HG03103 (cell line): Measurements from ENCODE around the gene PHC2.
"Not testable (repeated sequence)": the region's sequence is repeated elsewhere in the genome, so short reads cannot be mapped to it uniquely, and the experiment has no call there.

Source experiments
- ATAC-seq: cut with Tn5 transposase; IDR thresholded peaks from one replicate; pipeline ENCODE4 v1.9.1; 2021; ENCODE audit warnings: low read depth; ENCODE audit not compliant: unreplicated experiment

Gene PHC2

GRCh38 chr1:33319949-33320618, 110.8 kb downstream of the PHC2 start:
- no peak for ATAC-seq

- ATAC-seq, result no peak
Observed at GRCh38 chr1:33319186-33319948, 111.5 kb downstream of the PHC2 start.

GRCh38 chr1:33317946-33318345, 112.9 kb downstream of the PHC2 start:
- ATAC-seq, result no peak

GRCh38 chr1:33317354-33317753, 113.5 kb downstream of the PHC2 start:
- ATAC-seq, result no peak

- ATAC-seq, result no peak
Observed at GRCh38 chr1:33316601-33317000, 114.3 kb downstream of the PHC2 start.

GRCh38 chr1:33314416-33314815, 116.5 kb downstream of the PHC2 start:
- no peak for ATAC-seq

- ATAC-seq, result no peak
Observed at GRCh38 chr1:33312413-33312749, 118.5 kb downstream of the PHC2 start.

GRCh38 chr1:33311706-33312412, 119.0 kb downstream of the PHC2 start:
- ATAC-seq, result no peak

GRCh38 chr1:33310702-33311101, 120.2 kb downstream of the PHC2 start:
- ATAC-seq, result no peak

GRCh38 chr1:33309351-33309750, 121.5 kb downstream of the PHC2 start:
- not testable (repeated sequence) for ATAC-seq

- ATAC-seq, result no peak
Observed at GRCh38 chr1:33307494-33307864, 123.4 kb downstream of the PHC2 start.

- no peak for ATAC-seq
Observed at GRCh38 chr1:33306653-33307493, 124.0 kb downstream of the PHC2 start.

- ATAC-seq, result no peak
Observed at GRCh38 chr1:33305816-33306652, 124.9 kb downstream of the PHC2 start.

- ATAC-seq, result no peak
Observed at GRCh38 chr1:33305016-33305415, 125.9 kb downstream of the PHC2 start.

- no peak for ATAC-seq
Observed at GRCh38 chr1:33302325-33302724, 128.6 kb downstream of the PHC2 start.

- ATAC-seq, result no peak
Observed at GRCh38 chr1:33301273-33301984, 129.5 kb downstream of the PHC2 start.

- no peak for ATAC-seq
Observed at GRCh38 chr1:33300673-33301072, 130.2 kb downstream of the PHC2 start.

GRCh38 chr1:33299461-33300155, 131.3 kb downstream of the PHC2 start:
- no peak for ATAC-seq
